GM19372 (cell line): ENCODE results near the gene KRCC1.
"Not testable (repeated sequence)": the region's sequence is repeated elsewhere in the genome, so short reads cannot be mapped to it uniquely, and the experiment has no call there.

ENCODE experiments used
- ATAC-seq: cut with Tn5 transposase; IDR thresholded peaks from one replicate; pipeline ENCODE4 v1.9.1; 2021; ENCODE audit warnings: mild to moderate bottlenecking, low read depth, moderate library complexity; ENCODE audit not compliant: unreplicated experiment

Gene KRCC1

GRCh38 chr2:88048541-88048940 is 7.0 kb downstream of the KRCC1 start:
- ATAC-seq = no peak

DNA sequence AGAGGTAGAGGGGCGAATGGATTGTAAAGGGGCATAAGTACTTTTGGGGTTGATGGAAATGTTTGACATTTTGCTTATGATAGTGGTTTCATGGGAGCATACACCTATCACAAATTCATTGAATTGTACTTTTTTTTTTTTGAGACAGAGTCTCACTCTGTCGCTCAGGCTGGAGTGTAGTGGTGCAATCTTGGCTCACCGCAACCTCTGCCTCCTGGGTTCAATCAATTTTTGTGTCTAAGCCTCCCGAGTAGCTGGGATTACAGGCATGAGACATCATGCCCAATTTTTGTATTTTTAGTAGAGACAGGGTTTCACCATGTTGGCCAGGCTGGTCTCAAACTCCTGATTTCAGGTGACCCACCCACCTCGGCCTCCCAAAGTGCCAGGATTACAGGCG is 10.0 kb downstream of the KRCC1 start:
- not testable (repeated sequence) for ATAC-seq

- ATAC-seq = no peak
Measured at GRCh38 chr2:88042476-88042875, 13.1 kb downstream of the KRCC1 start.

GRCh38 chr2:88038263-88039105 is 17.1 kb downstream of the KRCC1 start:
- ATAC-seq = no peak

DNA sequence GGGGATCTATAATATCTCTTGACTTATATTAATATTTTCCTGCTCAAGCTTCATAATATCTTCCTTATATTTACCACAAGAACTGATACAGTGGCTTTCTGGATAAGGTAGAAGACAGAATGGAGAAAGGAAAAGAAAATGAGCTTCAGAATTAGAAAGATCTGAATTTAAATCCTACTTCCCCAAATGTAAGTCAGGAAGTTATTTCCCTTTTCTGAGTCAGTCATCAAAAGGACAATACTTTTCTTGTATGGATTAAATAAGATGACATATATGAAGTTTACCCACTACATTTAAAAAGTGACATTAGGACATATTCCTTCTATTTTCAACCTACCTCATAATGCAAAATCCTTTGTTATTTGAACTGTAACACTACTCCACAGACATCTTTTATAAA is 19.0 kb downstream of the KRCC1 start:
- no peak for ATAC-seq

DNA sequence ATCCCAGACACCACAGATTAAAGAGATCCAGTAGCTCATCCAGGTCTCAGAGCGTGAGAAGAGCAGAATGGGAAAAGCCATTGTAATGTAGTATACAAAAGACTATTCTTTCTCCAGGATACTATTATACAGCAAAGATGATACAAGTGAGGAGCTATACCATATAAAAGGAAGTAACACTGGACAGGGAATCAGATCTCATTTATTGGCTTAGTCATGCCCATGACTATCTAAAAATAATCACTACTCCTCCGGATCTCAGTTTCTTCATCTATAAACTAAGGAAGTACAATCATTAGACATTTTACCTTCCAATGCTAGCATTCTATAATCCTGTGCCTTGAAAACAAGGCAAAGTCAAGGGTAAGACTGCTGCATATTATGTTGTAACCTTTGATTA is 19.4 kb downstream of the KRCC1 start:
- no peak for ATAC-seq

DNA sequence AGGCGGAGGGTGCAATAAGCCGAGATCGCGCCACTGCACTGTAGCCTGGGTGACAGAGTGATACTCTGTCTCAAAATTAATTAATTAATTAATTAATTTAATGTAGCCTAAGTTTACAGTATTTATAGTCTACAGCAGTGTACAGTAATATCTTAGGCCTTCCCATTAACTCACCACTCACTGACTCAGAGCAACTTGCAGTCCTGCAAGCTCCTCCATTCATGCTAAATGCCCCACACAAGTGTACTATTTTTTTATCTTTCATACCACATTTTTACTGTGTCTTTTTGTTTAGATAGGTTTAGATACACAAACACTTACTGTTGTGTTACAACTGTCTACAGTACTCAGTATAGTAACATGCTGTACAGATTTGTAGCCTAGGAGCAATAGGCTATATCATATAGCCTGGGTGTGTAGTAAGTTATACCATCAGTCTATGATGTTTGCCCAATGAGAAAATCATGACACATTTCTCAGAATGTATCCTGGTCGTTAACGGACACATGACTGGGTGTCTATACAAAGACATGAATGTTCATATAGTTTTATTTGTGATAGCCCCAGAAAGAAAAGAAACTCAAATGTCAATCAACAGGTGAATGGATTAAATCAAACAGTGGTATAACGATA is 23.4 kb downstream of the KRCC1 start:
- no peak for ATAC-seq

- ATAC-seq = no peak
Measured at GRCh38 chr2:88028931-88029330, 26.7 kb downstream of the KRCC1 start.

DNA sequence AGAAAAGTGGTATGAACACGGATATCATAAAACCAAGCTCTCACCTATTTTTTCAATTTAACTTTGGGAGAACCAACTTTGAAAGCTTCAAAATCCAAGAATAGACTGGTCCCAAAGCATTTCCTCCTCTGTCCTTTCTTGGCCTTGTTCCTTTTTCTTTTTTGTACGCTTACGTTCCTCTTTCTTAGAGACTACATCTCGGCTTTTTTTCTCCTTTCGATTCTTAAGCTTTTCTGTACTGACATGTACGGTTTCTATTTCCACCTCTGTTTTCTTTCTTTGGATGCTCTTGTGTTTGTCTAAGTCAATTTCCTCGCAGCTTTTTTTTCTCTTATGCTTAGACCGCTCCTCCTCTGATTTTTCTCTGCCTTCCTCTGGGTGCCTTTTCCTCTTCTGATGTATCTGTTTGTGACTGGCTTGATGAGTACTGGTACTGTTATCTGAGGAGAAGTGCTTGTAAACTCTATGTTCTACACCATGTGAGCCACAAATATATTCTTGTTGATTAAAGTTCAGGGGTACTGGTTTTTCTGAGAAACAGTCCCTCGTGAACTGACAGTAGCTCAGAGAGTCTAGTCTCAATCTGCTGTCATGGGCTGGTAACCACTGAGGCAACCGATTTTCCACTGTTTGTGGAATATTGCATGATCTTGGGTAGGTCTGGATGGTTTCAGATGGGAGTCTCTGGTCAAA is 27.7 kb downstream of the KRCC1 start:
- peak; percentile 57 for ATAC-seq

GRCh38 chr2:88024509-88024908 is 31.1 kb downstream of the KRCC1 start:
- no peak for ATAC-seq

- no peak for ATAC-seq
Measured at GRCh38 chr2:88022669-88022921, 33.0 kb downstream of the KRCC1 start.

- no peak for ATAC-seq
Measured at GRCh38 chr2:88019985-88020384, 35.6 kb downstream of the KRCC1 start.

GRCh38 chr2:88018909-88019308 is 36.7 kb downstream of the KRCC1 start:
- no peak for ATAC-seq

GRCh38 chr2:88018077-88018805 is 37.3 kb downstream of the KRCC1 start:
- not testable (repeated sequence) for ATAC-seq

- ATAC-seq = not testable (repeated sequence)
Measured at GRCh38 chr2:88017780-88018038, 37.9 kb downstream of the KRCC1 start.

DNA sequence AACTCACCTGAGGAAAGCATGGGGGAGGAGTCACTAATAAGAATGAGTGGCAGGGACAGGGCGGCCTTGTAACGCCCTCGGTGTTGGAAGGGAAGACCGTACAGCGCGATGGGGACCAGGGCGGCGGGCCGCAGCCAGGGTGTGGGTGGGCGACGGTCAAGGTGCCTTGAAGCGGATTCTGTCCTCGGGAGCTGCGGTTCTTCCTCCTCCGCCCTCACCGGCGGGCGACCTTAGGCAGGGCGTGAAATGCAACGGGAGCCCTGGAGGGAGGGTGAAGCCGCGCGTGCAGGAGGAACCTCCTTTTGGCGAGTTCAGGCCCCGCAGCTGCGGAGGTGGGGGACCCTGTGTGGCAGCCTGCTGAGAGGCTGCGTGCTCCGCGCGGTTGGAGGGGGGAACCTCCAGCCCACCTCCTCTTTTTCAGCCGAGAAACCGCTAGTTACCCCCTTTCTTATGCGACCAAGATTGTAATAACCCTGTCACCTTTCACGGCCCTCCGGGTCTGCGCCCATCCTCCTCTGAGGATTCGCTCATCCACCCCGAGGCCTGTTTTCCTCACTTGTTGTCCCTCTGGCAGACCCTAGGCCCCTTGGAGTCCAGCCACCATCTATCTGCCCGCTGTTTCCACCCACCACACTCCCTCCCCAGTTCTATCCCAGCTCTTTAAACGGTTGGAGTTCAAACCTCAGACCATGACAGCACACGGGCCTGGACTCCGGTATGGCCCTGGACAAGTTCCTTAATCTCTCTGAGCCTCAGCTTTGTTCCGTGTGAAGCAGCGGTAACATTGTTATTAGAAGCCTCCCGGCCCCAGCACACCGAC is 38.4 kb downstream of the KRCC1 start:
- ATAC-seq = peak; percentile 51

GRCh38 chr2:88016086-88016959 is 39.3 kb downstream of the KRCC1 start, which contains the start of gene RNU2-63P:
TSS of gene RNU2-63P (minus strand) at chr2:88016547.
- peak; percentile 78 for ATAC-seq

DNA sequence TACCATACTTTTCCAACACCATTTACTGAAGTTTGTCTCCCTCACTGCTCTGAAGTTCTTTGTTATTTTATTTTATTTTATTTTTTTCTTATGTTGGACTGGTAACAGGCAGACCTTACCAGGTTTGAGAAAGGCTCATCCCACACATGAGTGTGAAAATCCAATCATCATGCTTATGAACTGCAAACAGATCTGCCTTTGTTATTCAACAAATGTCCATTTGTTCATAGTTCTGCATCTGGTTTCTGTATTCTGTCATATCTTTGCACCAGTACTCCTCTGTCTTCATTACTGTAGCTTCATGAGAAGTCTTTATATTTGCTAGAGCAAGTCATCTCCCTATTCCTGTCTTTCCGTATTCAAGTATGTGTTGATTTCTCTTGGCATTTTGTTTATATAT is 44.6 kb downstream of the KRCC1 start:
- no peak for ATAC-seq

DNA sequence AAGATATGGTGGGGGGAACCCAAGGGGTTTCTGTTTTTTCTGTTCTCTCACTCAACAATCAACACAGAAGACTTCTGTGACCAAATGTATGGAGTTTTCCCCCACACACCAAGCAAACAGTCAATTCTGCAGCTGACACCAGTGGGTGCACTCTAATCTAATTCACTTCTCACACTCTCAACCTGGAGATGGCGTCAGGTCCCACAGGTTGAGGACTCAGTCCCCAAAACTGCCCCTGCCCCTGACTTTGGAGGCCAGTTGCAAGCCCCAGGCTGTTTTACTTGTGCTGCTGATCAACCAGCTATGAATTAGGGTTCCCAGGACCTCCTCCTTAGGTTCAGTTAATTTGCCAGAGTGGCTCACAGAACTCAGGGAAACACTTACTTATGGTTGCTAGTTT is 45.4 kb downstream of the KRCC1 start:
- ATAC-seq = no peak
